ENCODE measurements around the gene CIART.
"Not testable (repeated sequence)": the region's sequence is repeated elsewhere in the genome, so short reads cannot be mapped to it uniquely, and the experiment has no call there.

CIART gene

DNA sequence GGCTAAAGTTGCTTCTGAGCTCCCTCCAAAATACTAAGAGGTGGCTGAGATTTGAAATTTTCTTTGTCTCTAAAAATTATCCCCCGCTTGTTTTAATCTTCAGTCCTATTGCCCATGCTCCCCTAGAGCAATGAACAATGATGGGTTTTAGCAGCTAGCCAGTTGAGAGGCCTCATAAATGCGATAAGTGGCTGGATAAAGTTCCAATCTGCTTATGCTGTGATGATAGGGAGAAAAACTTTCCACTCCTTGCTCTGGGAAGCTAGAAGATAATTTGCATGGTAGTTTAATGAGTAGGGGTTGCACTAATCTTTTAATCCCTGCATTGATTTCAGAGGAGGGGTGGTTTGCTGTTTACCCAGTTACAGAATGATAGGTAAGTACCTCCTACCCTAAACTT, 29.4 kb downstream of the CIART start:
- DNase-seq = no peak

DNA sequence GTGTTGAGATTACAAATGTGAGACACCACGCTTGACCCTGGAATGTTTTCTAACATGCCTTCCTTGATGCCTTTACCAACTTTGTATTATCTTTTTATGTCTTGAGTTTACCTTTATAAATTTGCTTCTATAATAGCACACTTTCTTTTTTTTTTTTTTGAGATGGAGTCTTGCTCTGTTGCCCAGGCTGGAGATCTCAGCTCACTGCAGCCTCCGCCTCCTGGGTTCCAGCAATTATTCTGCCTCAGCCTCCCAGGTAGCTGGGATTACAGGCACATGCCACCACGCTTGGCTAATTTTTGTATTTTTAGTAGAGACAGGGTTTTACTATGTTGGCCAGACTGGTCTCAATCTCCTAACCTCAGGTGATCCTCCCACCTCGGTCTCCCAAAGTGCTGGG, 32.3 kb downstream of the CIART start:
- not testable (repeated sequence) for DNase-seq

DNA sequence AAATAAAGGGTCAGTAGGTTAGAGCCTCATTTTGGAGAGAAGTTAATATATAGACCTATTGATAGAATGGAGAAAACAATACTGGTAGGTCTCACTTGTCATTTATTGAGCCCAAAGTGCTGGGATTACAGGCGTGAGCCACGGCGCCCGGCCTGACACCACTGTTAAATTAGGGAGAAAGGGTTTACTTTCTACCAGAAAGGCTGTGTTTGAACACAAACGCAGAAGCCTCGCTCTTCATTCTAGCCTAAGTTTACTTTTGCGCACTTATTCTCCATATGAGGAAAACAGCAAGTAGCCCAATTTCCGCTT, 38.3 kb downstream of the CIART start:
- DNase-seq = no peak

DNA sequence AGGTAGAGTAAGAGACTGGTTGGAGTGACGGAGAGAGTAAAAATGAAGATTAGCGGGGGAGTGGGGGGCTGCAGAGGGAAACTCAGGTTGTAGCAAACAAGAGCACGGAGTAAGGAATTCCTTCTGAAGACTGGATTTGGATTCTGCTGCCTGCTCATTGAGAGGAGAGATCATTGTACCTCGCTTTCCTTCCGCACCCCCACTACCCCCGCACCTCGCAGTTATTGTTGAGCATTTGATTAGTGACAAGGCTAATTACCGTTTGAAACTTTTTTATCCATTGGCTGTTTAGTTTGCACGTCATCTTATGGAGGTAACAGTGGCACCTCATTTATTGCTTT, 39.4 kb downstream of the CIART start:
- DNase-seq = no peak

DNA sequence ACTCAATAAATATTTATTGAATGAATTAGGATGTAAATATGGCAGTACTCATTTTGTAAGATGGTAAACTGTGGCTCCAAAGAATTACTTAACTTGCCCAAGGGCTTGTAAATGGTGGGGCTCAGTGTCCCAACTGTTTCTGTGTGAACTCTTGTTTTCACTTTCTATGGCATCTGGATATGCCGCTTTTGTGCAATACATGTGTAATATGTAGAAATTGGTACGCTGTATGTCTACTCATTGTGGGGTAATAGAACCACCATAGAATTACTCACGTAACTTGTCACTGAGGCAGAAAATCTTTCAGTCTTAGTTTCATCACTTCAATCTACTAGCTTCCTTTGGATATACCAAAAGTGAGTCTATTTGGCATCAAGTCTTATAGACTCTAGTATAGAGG, 40.0 kb downstream of the CIART start:
- no peak for DNase-seq

DNA sequence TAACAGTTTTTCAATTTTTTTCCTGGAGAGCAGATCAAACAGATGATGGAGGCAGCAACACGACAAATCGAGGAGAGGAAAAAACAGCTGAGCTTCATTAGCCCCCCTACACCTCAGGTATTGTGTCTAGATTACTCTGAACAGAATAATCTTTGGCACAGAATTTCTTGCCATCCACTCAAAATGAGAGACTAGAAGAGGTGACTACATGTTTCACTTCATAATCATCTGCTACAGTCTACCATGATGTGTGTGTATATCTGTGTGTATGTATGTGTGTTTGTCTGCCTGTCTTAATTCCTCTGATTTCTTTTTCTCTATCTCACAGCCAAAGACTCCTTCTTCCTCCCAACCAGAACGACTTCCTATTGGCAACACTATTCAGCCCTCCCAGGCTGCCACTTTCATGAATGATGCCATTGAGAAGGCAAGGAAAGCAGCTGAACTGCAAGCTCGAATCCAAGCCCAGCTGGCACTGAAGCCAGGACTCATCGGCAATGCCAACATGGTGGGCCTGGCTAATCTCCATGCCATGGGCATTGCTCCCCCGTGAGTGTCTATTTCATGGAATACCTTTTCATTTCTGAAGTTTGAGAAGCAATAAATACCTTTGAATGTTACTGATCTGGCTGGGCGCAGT, 50.4 kb downstream of the CIART start:
- DNase-seq = no peak
